GM12892 (cell line): Measurements from ENCODE around the gene UQCRHL. TPM values are rescaled to one million over a fixed set of nuclear protein-coding genes. Genes with fewer than 3 reads are reported as not detected.
A peak's percentile ranks its signal among the peaks of the same experiment; 100 is the strongest.
"Not testable (repeated sequence)": the region's sequence is repeated elsewhere in the genome, so short reads cannot be mapped to it uniquely, and the experiment has no call there.

Source experiments
- DNase-seq: peaks from one replicate; pipeline ENCODE4 v3.0.0; 2011; ENCODE audit not compliant: insufficient read length
- FAIRE-seq: peaks from 2 replicates; lab custom pipeline; 2011; peaks lifted over from hg19 to GRCh38; lab: Jason Lieb, UNC
- POLR2A ChIP-seq: IDR thresholded peaks from 2 replicates; pipeline ENCODE4 v1.6.1; 2011; ENCODE audit warnings: low read depth, low read length, control low read depth
- POLR2AphosphoS5 ChIP-seq: IDR thresholded peaks from 2 replicates; pipeline ENCODE4 v1.6.1; 2011; ENCODE audit warnings: low read depth, low read length, control low read depth
- TAF1 ChIP-seq: IDR thresholded peaks from 2 replicates; pipeline ENCODE4 v1.6.1; 2011; ENCODE audit warnings: low read depth, mild to moderate bottlenecking, control low read depth, low read length, borderline replicate concordance
- polyA plus RNA-seq: library from polyadenylated mRNA; unstranded; fragments of >200 nt; gene quantifications from one replicate; pipeline ENCODE4 v1.2.1, GENCODE V29; 2012; ENCODE audit warnings: missing spikeins, inconsistent platforms; ENCODE audit not compliant: missing spikeins

Gene UQCRHL
- 7.8 TPM for polyA plus RNA-seq

DNA sequence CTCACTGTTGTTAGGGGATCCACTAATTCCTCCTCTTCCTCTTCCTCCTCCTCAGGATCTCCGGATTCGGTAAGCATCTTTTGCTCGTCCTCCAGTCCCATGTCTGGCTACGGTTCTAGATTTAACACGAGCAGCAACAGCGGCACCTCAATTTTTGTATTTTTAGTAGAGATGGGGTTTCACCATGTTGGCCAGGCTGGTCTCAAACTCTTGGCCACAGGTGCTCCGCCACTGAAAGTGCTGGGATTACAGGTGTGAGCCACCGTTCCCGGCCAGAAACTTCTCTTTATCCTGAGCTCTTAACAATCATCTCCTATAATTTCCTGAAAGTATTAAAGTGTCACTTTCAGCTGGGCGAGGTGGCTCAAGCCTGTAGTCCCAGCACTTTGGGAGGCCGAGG lies at the start of gene UQCRHL:
UQCRHL (minus strand) TSS at position 101 of the 400 bp plus-strand sequence; CDS start at position 101, 0 bp downstream.
- FAIRE-seq, DNase-seq: not testable (repeated sequence)

DNA sequence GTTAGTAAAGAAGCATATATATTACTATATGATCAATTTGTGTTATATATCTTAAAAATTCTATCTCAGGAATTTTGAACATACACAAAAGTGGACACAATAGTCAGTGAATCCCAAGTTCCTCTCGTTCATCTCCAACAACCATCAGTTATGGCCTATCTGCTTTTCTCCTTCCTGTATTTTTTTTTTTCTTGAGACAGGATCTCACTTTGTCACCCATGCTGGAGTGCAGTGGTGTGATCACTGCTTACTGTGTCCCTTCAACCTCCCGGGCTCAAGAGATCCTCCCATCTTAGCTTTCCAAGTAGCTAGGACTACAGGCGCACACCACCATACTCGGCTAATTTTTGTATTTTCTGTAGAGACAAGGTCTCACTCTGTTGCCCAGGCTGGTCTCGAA lies 49.4 kb upstream of the UQCRHL start:
- TF ChIP-seq POLR2AphosphoS5 (no peak), TAF1 (no peak), POLR2A (no peak)
- peak; percentile 9 for FAIRE-seq
- no peak for DNase-seq

DNA sequence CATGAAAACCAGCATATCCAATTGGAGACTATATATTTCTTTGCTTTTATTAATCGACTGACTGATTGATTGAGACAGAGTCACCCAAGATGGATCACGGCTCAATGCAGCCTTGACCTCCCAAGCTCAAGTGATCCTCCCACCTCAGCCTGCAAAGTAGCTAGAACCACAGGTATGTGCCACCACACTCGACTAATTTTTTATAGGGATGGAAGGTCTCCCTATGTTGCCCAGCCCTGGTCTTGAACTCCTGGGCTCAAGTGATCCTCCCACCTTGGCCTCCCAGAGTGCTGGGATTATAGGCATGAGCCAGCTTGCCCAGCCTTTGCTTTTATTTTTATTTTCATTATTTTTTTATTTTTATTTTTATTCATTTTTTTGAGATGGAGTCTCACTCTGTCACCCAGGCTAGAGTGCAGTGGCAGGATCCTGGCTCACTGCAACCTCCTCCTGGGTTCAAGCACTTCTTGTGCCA lies 45.4 kb upstream of the UQCRHL start:
- DNase-seq (no peak), FAIRE-seq (no peak)
- no peak for TF ChIP-seq POLR2AphosphoS5
- no peak for TF ChIP-seq TAF1
- no peak for TF ChIP-seq POLR2A

DNA sequence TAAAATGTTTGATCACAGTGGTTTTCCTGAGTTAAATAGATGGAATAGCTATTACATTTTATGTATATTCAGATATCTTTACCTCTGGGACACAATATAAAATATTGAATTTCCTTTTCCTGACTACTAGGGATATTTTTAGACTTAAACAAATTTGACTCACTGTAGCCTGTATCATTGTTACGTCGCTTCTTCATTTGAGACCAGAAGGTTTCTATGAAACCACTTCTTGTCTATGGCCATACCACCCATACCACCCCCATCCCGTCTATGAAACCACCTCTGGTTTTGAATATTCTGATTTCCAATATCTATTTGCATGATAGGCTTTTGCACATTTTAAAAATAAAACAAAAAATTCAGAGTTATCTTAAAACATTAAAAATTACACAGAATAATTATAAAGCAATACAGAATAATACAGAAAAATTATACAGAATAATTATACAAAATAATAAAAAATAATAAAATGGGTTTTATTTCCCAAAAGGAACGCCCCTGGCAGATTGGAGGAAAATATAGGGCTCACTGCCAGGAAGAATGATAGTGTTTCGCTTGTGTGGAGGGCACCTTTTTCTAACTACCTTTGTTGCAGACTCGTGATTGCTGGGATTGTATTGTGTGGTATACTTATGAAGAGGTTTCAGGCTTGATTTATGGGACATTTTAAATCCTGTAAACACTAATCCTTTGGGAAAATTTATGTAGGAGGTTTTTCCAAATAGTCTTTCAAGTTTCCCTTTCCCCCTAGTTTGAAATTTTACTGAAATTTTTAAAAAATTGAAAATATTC lies 44.8 kb upstream of the UQCRHL start:
- FAIRE-seq: no peak
- no peak for DNase-seq
- TF ChIP-seq POLR2A (no peak), TAF1 (no peak), POLR2AphosphoS5 (no peak)

DNA sequence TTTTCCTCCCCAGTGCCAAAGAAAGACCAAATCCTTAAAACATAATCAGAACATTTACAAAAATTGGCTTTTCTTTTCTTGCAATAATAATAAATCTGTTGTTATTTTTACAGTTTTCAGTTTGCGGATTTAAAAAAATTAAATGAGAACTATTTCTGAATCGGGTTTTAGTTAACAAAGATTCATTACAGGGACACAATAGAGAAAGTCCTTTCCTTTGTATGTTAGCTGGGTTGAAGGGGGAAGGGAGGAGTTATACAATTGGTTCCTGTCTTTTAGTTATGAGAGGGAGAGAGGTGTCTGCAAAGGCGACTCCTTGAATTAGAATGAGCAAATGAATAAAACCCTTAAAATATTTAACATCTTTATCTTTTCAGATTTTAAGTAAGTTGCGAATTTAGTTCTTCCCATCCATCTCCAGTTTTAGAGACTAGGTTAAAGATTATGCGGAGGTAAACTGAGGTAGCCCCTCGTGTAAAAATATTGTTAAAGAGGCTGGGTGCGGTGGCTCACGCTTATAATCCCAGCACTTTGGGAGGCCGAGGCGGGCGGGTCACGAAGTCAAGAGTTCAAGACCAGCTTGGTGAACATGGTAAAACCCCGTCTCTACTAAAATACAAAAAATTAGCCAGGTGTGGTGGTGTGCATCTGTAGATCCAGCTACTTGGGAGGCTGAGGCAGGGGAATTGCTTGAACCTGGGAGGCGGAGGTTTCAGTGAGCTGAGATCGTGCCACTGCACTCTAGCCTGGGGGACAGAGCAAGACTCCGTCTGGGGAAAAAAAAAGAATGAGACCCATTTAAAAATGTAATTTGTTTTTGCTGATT lies 44.0 kb upstream of the UQCRHL start:
- DNase-seq (no peak), FAIRE-seq (no peak)

DNA sequence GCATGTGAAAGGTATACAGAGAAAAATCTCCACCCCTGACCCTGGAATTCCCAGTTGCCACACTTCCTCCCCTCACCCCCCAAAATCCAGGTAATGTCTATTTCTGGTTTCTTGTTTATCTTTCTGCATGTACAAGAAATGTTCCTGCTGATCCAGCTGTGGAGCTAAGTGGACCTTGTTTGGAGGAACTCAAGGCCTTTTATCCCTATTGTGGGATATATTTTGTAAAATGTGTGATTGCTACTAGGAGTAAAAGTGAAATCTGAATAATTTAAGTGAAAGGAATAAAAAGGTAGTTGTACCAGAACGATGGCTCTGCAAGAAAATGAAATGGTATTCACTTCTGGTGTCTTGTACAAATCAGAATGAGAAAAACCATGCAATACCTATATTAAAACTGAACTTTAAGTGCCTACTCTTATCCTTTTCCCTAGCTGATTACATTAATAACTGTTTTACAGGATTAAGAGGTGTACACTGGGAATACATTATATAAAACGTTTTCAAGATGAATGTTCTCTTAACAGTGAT lies 43.1 kb upstream of the UQCRHL start:
- TF ChIP-seq TAF1 (no peak), POLR2A (no peak), POLR2AphosphoS5 (no peak)
- no peak for DNase-seq
- no peak for FAIRE-seq

More for the DNA sequence above, 44.0 kb upstream of the UQCRHL start:
- TF ChIP-seq TAF1 (no peak), POLR2A (no peak), POLR2AphosphoS5 (no peak)

DNA sequence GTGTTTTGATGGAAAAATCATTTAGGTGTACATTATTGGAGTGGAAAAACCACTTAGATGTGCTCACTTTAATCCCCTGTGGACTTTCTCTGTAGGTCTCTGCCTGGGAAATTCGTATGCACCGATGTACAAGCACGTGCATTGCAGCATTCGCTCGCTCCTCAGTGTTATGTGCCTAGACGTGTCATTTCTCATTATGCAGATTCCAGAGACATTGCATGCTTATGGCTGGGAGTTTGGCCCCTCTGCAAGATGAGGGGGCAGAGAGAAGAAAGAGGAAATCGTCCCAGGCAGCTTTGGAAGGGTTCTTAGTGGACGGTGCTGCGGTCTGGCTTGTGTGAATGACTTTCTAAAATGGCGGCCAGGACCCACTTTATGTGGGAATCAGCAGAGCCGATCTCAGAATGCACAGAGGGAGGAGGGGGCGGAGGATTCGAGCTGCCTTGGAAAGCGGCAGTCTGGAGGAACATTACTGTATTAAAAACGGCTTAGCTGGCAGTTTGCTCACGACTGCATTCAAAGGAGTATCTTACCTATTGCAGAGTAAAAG lies 42.4 kb upstream of the UQCRHL start:
- FAIRE-seq (peak; percentile 63), DNase-seq (no peak)
- TF ChIP-seq POLR2AphosphoS5: no peak
- 0 out of 2 replicates have a peak, but pooled peaks have one; percentile 20 for TF ChIP-seq TAF1
- TF ChIP-seq POLR2A: peak; percentile 13; the same call in 1 of the 2 replicates

DNA sequence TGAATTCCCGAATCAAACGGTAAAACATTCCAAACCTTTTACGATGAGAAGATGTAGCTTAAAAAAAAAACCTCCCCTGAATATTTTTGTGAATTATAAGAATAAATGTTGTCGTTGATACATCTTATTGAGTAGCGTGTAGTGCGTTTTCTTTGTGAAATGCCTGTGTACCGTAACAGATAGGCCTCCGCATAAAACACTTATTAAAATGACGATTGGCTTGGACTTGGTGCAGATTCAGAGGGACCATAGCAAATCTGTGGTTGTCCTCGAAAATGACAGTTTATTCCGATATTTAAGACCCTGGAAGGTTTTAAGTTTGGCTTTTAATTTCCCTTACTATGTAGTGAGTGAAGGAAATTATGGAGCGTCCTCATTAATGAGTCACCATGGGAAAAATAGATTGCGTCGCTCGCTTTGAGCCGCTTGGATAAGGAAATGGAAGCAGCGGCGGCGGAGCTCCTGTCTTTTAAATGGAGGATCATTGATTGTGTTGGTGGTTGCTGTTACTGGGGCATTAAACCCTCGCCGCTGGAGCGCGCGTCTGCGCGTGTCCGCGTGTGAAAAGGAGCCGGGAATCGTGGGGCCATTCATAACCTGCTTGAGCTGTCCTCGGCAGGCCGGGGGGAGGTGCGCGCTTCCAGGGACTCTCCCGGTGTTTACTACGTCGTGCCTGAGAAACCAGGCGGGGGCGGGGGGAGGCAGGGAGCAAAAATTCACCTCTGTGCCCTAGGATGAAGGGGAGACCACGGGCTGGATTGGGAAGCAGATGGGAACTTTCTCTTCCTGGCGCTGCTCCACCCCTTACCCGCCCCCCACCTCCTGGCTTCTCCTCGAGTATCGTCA lies 41.7 kb upstream of the UQCRHL start:
- DNase-seq (no peak), FAIRE-seq (peak; percentile 67)
- TF ChIP-seq POLR2AphosphoS5: peak; percentile 58; the same call in 1 of the 2 replicates
- peak; percentile 75 for TF ChIP-seq POLR2A
- peak; percentile 53; the same call in 1 of the 2 replicates for TF ChIP-seq TAF1

DNA sequence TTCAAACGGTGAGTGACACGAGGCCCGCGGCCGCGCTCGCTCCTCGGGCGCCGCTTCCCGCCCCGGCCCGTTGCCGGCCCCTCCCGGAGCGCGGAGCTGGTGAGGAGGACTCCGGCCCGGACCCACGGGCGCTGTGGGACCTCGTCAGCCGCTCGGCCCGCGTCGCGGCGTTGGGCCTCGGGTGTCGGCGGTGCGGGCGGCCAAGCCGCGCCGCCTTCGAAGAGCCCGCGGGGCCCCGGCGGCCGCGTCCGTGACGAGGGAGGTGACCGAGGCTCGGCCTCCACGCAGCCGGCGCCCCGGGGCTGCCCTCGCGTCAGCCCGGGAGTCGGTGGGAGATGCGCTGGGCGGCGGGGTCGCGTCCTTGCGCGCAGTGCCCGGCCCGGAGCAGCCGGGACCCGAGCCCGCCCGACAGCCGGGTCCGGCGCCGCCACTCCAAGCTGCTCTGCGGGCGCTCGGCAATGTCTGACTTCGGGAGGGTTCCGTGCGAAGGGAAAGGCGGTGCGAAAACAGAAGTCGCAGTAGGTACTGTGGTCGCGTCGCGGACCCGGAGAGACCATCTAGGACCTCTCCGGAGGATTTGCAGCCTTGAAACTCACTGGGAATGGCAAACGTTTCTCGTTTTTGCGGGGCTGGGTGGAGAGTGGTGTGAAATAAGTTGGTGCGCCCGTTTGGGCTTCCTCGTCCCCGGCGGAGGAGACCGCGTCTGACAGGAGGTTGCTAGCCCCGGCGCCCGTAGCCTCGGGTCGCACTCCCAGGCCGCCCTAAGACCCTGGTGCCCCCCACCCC lies 40.9 kb upstream of the UQCRHL start:
- FAIRE-seq: no peak
- TF ChIP-seq POLR2AphosphoS5 (0 out of 2 replicates have a peak, but pooled peaks have one; percentile 11), TAF1 (no peak), POLR2A (peak; percentile 22; the same call in 1 of the 2 replicates)
- DNase-seq: no peak

DNA sequence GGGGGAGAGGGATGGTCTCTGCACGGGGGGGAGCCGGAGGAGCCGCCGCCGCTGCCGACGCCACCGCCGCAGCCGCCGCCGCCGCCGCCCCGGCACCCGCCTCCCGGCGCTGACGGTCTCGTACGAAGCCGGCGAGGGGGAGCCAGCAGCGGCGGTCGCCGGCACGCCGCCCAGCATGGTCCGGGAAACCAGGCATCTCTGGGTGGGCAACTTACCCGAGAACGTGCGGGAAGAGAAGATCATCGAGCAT lies 40.4 kb upstream of the UQCRHL start:
- no peak for DNase-seq
- TF ChIP-seq POLR2AphosphoS5 (no peak), TAF1 (no peak), POLR2A (no peak)
- no peak for FAIRE-seq
